ENCODE data around the gene NUMB. TPM values are rescaled to one million over a fixed set of nuclear protein-coding genes. Genes with fewer than 3 reads are reported as not detected.

NUMB gene
- total RNA-seq, 1 donor from 2014 or later, result 18.2 TPM

DNA sequence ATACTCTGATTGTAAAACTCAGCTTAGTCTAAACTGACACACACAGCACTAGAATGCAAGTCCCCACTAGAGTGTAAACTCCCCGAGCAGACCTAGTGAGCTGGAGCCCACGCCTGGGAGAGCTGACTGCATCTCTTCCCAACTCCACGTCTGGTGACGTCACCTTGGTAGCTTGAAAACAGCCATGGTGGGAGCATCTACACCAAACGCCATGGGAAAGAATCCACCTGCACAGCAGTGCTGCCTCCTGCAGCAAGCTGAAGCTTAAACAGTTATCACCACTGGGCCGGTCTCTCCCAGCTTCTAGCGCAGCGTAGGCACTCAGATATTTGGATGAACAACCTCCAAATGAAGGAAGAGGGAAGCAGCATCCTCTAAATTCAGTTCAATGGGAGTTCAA is 225.4 kb downstream of the NUMB start:
- FAIRE-seq (peak; percentile 7), DNase-seq (ENCODE audit: low read depth) (no peak)
- no peak overlapping the region for H3K4me3 ChIP-seq (ENCODE audit: low read depth, low read length)
- TF ChIP-seq, protein P1, sequence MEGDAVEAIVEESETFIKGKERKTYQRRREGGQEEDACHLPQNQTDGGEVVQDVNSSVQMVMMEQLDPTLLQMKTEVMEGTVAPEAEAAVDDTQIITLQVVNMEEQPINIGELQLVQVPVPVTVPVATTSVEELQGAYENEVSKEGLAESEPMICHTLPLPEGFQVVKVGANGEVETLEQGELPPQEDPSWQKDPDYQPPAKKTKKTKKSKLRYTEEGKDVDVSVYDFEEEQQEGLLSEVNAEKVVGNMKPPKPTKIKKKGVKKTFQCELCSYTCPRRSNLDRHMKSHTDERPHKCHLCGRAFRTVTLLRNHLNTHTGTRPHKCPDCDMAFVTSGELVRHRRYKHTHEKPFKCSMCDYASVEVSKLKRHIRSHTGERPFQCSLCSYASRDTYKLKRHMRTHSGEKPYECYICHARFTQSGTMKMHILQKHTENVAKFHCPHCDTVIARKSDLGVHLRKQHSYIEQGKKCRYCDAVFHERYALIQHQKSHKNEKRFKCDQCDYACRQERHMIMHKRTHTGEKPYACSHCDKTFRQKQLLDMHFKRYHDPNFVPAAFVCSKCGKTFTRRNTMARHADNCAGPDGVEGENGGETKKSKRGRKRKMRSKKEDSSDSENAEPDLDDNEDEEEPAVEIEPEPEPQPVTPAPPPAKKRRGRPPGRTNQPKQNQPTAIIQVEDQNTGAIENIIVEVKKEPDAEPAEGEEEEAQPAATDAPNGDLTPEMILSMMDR (IDR thresholded peaks at IDR 0.05; ENCODE audit: insufficient read depth, low read length, severe bottlenecking), result no peak
- H3K36me3 ChIP-seq (ENCODE audit: control insufficient read depth, insufficient read depth, low read length), result no peaks in the 10 kb centered on the region
- H3K27me3 ChIP-seq (ENCODE audit: control insufficient read depth, insufficient read depth, low read length), result peaks cover 12% of the 10 kb centered on the region

DNA sequence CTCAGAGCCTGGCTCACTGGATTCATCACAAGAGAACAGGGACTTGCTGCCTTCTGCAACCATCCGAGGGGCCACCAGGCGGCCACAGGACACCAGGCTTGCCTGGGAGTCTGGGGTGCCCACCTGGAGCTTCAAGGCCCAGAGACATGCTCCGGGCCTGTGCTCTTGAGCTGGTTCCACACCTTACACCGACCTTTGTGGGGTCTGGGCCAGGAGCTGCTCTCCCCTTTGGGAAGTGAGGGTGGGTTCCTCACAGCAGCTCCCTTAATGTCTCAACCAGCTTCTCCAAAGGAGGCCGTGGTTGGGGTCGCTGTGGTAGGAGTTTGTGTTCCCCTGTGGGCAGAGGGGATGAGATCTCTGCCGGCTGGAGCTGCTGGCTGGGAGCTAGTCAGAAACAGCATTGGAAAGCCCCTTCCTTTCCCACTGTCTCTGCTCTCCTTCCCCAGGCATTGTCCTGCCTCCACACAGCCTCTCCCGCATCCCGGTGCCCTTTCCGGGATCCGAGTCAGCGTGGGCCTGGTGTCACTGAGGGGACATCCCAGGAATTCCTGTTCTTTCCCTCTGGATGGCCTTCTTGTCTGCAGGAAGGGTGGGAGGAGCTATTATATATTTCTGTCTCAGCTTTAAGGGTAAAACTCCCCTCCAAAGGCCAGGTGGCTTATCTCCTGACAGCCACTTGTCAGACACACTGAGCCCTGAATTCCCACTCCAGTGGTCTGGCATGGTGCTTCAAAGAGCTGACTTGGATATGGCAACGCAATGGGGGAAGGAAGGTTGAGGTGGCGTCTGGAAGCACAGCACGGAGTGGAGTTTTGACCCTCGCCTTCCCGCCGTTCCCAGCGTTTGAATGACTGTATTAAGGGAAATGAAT is 226.1 kb downstream of the NUMB start:
- no peak for FAIRE-seq
- peaks cover 11% of the 10 kb centered on the region for H3K27me3 ChIP-seq (ENCODE audit: control insufficient read depth, insufficient read depth, low read length)
- no peaks in the 10 kb centered on the region for H3K36me3 ChIP-seq (ENCODE audit: control insufficient read depth, insufficient read depth, low read length)
- TF ChIP-seq, protein P1 (IDR thresholded peaks at IDR 0.05; ENCODE audit: insufficient read depth, low read length, severe bottlenecking), result peak; percentile 39
- no peak for DNase-seq (ENCODE audit: low read depth)
- no peak overlapping the region for H3K4me3 ChIP-seq (ENCODE audit: low read depth, low read length)

DNA sequence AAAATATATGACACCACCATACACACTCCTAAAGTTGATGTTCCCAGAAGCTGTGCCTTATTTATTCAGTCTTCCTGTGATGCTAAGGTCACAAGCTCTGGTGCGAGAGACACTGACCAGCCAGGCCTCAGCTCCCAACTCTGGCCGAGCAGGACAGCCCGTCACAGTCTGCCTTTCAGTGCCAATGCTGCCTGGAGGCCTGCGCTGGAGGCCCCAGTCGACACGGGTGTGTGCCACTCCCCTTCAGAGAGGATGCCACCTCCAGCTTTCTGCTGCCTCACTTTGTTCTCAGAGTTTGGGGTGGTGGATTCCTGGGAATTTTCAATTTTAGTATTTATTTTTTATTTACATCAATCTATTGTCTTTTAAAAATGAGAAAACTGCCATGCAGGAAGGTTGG is 228.3 kb downstream of the NUMB start:
- no peak for FAIRE-seq
- TF ChIP-seq, protein P1 (IDR thresholded peaks at IDR 0.05; ENCODE audit: insufficient read depth, low read length, severe bottlenecking), result no peak
- no peak for DNase-seq (ENCODE audit: low read depth)
- Histone ChIP-seq H3K4me3 (ENCODE audit: low read depth, low read length) (no peak overlapping the region), H3K27me3 (ENCODE audit: control insufficient read depth, insufficient read depth, low read length) (peaks cover 3% of the 10 kb centered on the region), H3K36me3 (ENCODE audit: control insufficient read depth, insufficient read depth, low read length) (no peaks in the 10 kb centered on the region)

GRCh38 chr14:73227812-73228781 is 230.2 kb downstream of the NUMB start:
- FAIRE-seq (no peak), DNase-seq (ENCODE audit: low read depth) (peak; percentile 87)
- Histone ChIP-seq H3K4me3 (ENCODE audit: low read depth, low read length) (no peak overlapping the region), H3K36me3 (ENCODE audit: control insufficient read depth, insufficient read depth, low read length) (no peaks in the 10 kb centered on the region), H3K27me3 (ENCODE audit: control insufficient read depth, insufficient read depth, low read length) (peaks cover 1% of the 10 kb centered on the region)
- TF ChIP-seq, protein P1 (IDR thresholded peaks at IDR 0.05; ENCODE audit: insufficient read depth, low read length, severe bottlenecking), result no peak

DNA sequence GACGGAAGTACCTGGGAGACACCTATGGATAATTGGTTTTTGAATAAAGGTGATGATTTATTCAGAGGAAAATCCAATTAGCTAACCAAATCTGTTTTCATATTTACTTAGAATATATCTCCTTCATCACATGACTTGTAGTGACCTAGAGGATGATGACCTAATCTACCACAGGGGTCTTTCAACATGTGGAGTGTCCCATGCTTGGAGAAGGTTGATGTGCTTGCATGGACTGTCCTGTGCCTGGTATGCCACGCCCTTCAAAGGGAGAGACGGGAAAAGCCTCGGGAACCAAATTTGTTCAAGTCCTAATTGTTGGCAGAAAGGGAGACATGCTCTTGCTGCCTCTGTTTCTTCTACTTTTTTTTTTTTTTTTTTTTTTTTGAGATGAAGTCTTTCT is 232.8 kb downstream of the NUMB start:
- FAIRE-seq (no peak), DNase-seq (ENCODE audit: low read depth) (no peak)
- Histone ChIP-seq H3K4me3 (ENCODE audit: low read depth, low read length) (no peak overlapping the region), H3K27me3 (ENCODE audit: control insufficient read depth, insufficient read depth, low read length) (no peaks in the 10 kb centered on the region), H3K36me3 (ENCODE audit: control insufficient read depth, insufficient read depth, low read length) (peaks cover 1% of the 10 kb centered on the region)
- TF ChIP-seq, protein P1 (IDR thresholded peaks at IDR 0.05; ENCODE audit: insufficient read depth, low read length, severe bottlenecking), result no peak

Other genes starting within 250 kb of the NUMB start
- 3.4 and 6.0 TPM in 2 replicates for gene PAPLN, start 221.0 kb downstream of the NUMB start, total RNA-seq
- 16.1 and 25.8 TPM in 2 replicates for gene RIOX1, start 32.4 kb upstream of the NUMB start, total RNA-seq
- gene ACOT1, start 78.6 kb upstream of the NUMB start, total RNA-seq, result 0.64 and 1.1 TPM in 2 replicates
- gene HEATR4, start 100.4 kb upstream of the NUMB start, total RNA-seq, result under 0.01 TPM in 1 of 2 replicates, not detected in the other
- gene ACOT2, start 110.7 kb upstream of the NUMB start, total RNA-seq, result 6.8 and 9.7 TPM in 2 replicates
- 0.26 TPM in 2 replicates for gene ACOT4, start 133.3 kb upstream of the NUMB start, total RNA-seq
- not detected in 2 replicates for gene ACOT6, start 154.0 kb upstream of the NUMB start, total RNA-seq
- 5.8 and 9.9 TPM in 2 replicates for gene DNAL1, start 186.4 kb upstream of the NUMB start, total RNA-seq